Measurements from ENCODE around the gene NOVA2.

The NOVA2 gene
- total RNA-seq, result 0 reads per million in 2 donors

GRCh38 chr19:45973553-45974338, at the start of gene NOVA2:
TSS of gene NOVA2 (minus strand) at chr19:45973865. CDS start at chr19:45973351, 514 bp downstream.
- no peak for DNase-seq

GRCh38 chr19:46023311-46023779, 49.7 kb upstream of the NOVA2 start:
- DNase-seq, result no peak

- no peak for DNase-seq
Measured at GRCh38 chr19:46022431-46023310, 49.0 kb upstream of the NOVA2 start, which contains the start of gene PGLYRP1. TSS of gene PGLYRP1 (minus strand) at chr19:46023053. CDS start at chr19:46023021, 32 bp downstream.

- DNase-seq, result no peak
Measured at GRCh38 chr19:46022061-46022430, 48.4 kb upstream of the NOVA2 start.

- DNase-seq, result no peak
Measured at GRCh38 chr19:46021531-46022041, 47.9 kb upstream of the NOVA2 start.

GRCh38 chr19:46020819-46021125, 47.1 kb upstream of the NOVA2 start:
- no peak for DNase-seq

- no peak for DNase-seq
Measured at GRCh38 chr19:46019270-46019669, 45.6 kb upstream of the NOVA2 start.

- no peak for DNase-seq
Measured at GRCh38 chr19:46018729-46019251, 45.1 kb upstream of the NOVA2 start.

GRCh38 chr19:46017874-46018675, 44.4 kb upstream of the NOVA2 start:
- DNase-seq, result no peak

- no peak for DNase-seq
Measured at GRCh38 chr19:46017095-46017429, 43.4 kb upstream of the NOVA2 start.

GRCh38 chr19:46016426-46017094, 42.9 kb upstream of the NOVA2 start:
- DNase-seq, result peak; percentile 81

- peak; percentile 35 for DNase-seq
Measured at GRCh38 chr19:46015687-46016425, 42.2 kb upstream of the NOVA2 start.

GRCh38 chr19:46014941-46015686, 41.4 kb upstream of the NOVA2 start:
- DNase-seq, result peak; percentile 63

- no peak for DNase-seq
Measured at GRCh38 chr19:46014534-46014933, 40.9 kb upstream of the NOVA2 start.

GRCh38 chr19:46009530-46010510, 36.2 kb upstream of the NOVA2 start:
- peak; percentile 63 for DNase-seq

- DNase-seq, result no peak
Measured at GRCh38 chr19:46006411-46006810, 32.7 kb upstream of the NOVA2 start.

GRCh38 chr19:46002678-46003275, 29.1 kb upstream of the NOVA2 start:
- DNase-seq, result no peak

GRCh38 chr19:46000491-46001246, 27.0 kb upstream of the NOVA2 start:
- DNase-seq, result peak; percentile 73

Measured in T-helper 9 cell (primary cell).